ENCODE results near the gene BRSK2.

BRSK2 gene

DNA sequence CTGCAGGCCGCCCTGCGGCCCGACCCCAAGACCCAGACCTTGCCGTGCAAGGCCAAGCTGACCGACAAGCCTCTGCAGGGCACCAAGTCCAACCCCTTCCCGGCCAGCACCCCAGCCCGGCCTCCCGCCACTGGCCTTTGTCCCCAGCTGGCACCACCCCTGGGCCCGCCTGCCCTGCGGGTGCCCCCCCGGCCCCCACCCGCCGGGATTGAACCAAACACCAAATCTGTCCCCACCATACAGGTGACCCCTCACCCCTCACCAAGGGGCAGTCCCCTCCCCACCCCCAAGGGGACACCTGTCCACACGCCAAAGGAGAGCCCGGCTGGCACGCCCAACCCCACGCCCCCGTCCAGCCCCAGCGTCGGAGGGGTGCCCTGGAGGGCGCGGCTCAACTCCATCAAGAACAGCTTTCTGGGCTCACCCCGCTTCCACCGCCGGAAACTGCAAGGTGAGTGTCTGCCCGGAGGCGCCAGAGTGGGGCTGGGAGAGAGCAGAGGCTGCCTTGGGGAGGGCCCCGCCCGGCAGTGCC lies 60.7 kb downstream of the BRSK2 start:
- TF ChIP-seq, protein P1, sequence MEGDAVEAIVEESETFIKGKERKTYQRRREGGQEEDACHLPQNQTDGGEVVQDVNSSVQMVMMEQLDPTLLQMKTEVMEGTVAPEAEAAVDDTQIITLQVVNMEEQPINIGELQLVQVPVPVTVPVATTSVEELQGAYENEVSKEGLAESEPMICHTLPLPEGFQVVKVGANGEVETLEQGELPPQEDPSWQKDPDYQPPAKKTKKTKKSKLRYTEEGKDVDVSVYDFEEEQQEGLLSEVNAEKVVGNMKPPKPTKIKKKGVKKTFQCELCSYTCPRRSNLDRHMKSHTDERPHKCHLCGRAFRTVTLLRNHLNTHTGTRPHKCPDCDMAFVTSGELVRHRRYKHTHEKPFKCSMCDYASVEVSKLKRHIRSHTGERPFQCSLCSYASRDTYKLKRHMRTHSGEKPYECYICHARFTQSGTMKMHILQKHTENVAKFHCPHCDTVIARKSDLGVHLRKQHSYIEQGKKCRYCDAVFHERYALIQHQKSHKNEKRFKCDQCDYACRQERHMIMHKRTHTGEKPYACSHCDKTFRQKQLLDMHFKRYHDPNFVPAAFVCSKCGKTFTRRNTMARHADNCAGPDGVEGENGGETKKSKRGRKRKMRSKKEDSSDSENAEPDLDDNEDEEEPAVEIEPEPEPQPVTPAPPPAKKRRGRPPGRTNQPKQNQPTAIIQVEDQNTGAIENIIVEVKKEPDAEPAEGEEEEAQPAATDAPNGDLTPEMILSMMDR (conservative IDR thresholded peaks at IDR 0.05): no peak
- no peak overlapping the region for H3K27ac ChIP-seq

DNA sequence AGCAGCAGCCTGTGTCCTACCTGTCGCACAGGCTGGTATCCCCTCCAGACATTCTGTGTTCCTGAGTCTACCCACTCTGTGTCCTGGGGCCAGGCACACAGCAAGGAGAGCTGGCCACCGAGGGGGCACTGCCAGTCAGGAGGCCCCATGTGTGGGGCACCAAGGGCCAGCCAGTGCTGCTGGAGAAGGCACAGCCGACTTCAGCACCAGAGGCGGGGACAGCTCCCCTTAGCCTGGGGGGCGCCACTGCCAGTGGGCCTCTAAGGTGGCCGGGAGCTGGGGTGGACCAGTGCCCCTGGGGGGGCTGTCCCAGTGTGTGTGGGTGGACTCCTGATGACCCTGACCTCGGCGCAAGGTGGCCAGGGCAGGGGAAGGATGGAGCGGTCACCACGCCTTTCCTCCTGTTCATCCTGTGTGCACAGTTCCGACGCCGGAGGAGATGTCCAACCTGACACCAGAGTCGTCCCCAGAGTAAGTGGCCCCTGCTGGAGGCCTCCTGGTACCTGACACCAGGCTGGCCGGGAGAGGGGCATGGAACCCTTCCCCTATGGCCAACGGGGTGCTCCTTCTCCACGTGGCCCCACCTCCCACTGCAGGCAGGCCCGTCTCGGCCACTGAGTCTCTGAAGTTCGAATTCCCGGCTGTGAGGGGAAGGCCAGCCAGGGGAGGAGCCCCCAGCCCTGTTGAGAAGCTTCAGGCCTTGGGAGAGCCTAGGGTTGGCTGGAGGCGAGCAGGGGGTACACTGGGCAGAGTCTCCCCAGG lies 61.4 kb downstream of the BRSK2 start:
- TF ChIP-seq, protein P1 (conservative IDR thresholded peaks at IDR 0.05): no peak
- no peak overlapping the region for H3K27ac ChIP-seq

DNA sequence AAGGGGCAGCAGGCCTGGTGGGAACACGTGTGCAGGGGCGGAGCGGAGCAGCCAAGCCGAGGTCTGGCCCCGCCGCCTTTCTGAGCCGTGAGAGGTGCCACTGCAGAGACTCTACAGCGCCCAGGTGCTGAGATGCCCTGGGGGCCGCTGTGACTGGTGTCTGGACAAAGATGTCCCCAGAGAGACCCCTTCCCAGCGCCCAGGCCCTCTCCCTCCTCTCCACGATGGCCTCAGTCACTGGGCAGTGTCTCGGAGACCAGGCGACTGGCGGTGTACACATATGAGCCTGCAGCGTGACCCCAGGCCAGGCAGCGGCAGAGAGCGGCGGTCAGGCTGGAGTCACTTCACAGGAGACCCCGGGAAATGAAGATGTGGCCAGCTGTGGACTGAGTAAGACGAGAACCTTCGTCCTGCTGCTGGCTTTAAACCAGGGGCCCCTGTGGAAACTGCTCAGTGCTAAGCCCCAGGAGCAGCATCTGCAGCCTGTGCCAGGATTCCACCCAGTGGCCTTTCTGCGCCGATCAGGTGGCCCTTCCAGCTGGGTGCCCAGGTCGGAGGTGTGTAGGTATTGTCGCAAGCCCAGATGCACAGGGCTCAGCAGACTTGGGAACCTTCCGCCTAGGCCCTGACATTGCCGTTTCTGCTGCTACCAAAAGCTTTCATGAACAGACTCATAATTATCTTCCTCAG lies 62.2 kb downstream of the BRSK2 start:
- TF ChIP-seq, protein P1 (conservative IDR thresholded peaks at IDR 0.05): no peak
- no peak overlapping the region for H3K27ac ChIP-seq

DNA sequence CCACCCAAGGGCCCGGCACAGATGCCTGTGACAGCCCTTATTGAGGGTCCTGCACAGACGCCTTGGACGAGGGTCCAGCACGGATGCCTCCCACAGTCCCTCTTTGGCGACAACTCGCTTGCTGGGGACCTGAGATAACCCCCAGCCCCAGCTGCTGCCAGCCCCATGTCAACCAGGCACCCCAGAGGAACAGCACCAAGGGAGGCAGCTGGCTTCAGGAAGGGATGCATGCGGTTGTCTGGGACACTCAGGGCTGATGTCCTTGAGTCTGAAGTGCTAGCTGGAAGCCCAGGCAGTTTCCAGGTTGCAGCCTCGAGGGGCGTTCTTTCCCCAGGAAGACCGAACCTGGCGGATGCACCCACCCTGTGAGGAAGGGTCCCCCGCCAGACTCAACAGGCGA lies 63.0 kb downstream of the BRSK2 start:
- TF ChIP-seq, protein P1 (conservative IDR thresholded peaks at IDR 0.05): no peak
- no peak overlapping the region for H3K27ac ChIP-seq

DNA sequence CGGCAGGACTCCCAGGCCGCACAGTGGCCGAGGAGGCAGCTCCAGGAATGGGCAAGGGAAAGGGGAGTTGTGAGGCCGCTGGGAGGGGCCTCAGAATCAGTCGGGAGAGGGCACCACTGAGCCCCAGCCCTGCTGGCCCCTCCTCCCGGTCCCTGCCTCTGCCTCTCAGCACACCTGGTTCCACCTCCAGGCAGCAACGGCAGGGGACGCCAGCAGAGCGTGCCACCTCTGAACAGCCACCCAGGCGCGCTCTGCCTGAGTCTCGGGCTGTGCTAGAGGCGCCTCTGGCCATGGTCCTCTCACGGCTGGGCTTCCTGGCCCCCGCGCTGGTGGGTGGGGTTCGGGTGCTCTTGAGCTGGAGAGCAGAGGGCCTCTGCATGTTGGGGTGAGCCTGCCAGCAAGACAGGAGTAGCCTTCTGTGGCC lies 63.9 kb downstream of the BRSK2 start:
- TF ChIP-seq, protein P1 (conservative IDR thresholded peaks at IDR 0.05): peak; percentile 52
- H3K27ac ChIP-seq: no peak overlapping the region

DNA sequence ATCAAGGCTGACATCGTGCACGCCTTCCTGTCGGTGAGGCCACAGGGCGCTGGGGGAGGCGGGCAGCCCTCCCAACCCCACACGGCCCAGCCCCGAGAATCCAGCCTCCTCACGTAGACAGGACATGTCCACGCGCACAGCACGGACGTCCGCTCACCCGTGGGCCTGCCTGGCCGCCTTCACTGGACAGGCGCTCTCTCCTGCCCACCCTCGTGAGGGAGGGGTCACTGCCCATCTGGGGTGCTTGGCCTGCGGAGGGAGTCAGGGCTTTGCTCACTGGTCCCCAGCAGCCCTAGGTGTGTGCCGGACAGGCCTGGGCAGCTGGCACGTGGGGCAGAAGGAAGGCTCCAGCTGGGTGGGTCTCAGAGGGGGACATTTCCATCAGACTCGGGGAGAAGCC lies 64.8 kb downstream of the BRSK2 start:
- TF ChIP-seq, protein P1 (conservative IDR thresholded peaks at IDR 0.05): no peak
- H3K27ac ChIP-seq: no peak overlapping the region

DNA sequence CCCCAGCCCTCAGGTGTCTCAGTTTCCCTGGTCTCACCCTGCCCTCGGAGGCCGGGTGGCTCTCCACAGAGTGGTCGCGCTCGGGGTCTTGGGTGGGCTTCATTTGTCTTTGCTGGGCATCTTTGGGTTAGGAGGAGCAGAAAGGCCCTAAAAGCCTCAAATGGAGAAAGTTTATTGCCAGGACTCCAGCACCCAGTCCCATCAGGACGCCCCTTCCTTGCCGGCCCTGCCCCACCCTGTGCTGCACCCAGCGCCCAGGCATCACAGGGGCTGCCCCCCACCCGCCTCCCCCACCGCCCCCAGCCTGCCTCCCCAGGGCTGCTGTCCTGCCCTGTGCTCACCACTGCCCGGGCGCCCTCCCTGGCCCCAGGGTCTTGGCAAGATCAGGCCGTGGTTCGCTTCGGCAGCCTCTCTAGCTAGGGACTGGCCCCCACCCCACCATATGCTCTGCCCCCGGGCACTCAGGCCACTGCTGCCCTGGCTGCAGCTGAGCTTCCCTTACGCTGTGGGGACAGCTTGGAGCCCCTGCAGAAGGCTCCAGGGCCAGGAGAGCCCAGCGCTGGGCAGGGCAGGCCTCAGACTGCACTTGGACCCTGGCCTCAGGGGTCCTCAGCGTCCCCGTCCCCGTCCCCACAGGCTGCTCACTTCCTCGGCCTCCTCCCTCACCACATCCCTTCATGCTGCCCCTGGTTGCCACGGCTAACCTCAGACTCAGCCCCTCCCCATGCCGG lies 65.5 kb downstream of the BRSK2 start:
- H3K27ac ChIP-seq: no peak overlapping the region
- TF ChIP-seq, protein P1 (conservative IDR thresholded peaks at IDR 0.05): no peak

Measured in VCaP (cell line).